Fibroblast of mammary gland (primary cell): ENCODE data around the gene GNAZ.

Source experiments
- DNase-seq: peaks from one replicate; pipeline ENCODE4 v3.0.0-alpha.2; 2010; ENCODE audit warnings: low read depth
- H3K4me3 ChIP-seq: 2 replicates; pipeline ENCODE4 v1.5.1; 2011; ENCODE audit warnings: low read depth, mild to moderate bottlenecking, low read length, moderate library complexity; ENCODE audit not compliant: control insufficient read depth
- CTCF ChIP-seq: conservative IDR thresholded peaks from 2 replicates; pipeline ENCODE4 v1.5.1; 2011; ENCODE audit warnings: low read depth, low read length, inconsistent platforms; ENCODE audit not compliant: control insufficient read depth, insufficient read depth

GNAZ gene

GRCh38 chr22:23158516-23159290 is 88.4 kb downstream of the GNAZ start:
- no peak for TF ChIP-seq CTCF
- H3K4me3 ChIP-seq: no peak overlapping the region
- DNase-seq: no peak

- no peak for TF ChIP-seq CTCF
- DNase-seq: no peak
- no peak overlapping the region for H3K4me3 ChIP-seq
Observed at GRCh38 chr22:23159291-23159630, 88.9 kb downstream of the GNAZ start.

- no peak for DNase-seq
- no peak overlapping the region for H3K4me3 ChIP-seq
- TF ChIP-seq CTCF: no peak
Observed at GRCh38 chr22:23161029-23161428, 90.7 kb downstream of the GNAZ start.

GRCh38 chr22:23161574-23161973 is 91.3 kb downstream of the GNAZ start:
- no peak for TF ChIP-seq CTCF
- DNase-seq: no peak
- H3K4me3 ChIP-seq: no peak overlapping the region

- DNase-seq: no peak
- TF ChIP-seq CTCF: no peak
- H3K4me3 ChIP-seq: no peak overlapping the region
Observed at GRCh38 chr22:23163665-23164064, 93.3 kb downstream of the GNAZ start.

- no peak overlapping the region for H3K4me3 ChIP-seq
- TF ChIP-seq CTCF: no peak
- no peak for DNase-seq
Observed at GRCh38 chr22:23164091-23164490, 93.8 kb downstream of the GNAZ start.
